NB4 (cell line): Measurements from ENCODE around the gene ZCCHC24.
A peak's percentile ranks its signal among the peaks of the same experiment; 100 is the strongest.

Source experiments
- DNase-seq: peaks from one replicate; pipeline ENCODE4 v3.0.0; 2010; ENCODE audit warnings: low read depth
- H3K4me3 ChIP-seq: one replicate; pipeline ENCODE4 v1.5.1; 2011; ENCODE audit warnings: mild to moderate bottlenecking, low read depth, low read length, moderate library complexity
- MYC ChIP-seq: IDR thresholded peaks from 2 replicates; pipeline ENCODE4 v1.6.1; 2011; ENCODE audit warnings: low read depth, low read length
- POLR2A ChIP-seq: IDR thresholded peaks from 2 replicates; pipeline ENCODE4 v1.6.1; 2011; ENCODE audit warnings: mild to moderate bottlenecking; ENCODE audit not compliant: insufficient read length; ENCODE audit errors: extremely low read depth
- TF ChIP-seq, protein P1 (sequence below): IDR thresholded peaks from 2 replicates; pipeline ENCODE4 v1.6.1; 2011; ENCODE audit warnings: low read depth, low read length
- TF ChIP-seq, protein P2 (sequence below): IDR thresholded peaks from one replicate; pipeline ENCODE4 v1.5.1; 2012; ENCODE audit warnings: low read depth, low read length

The ZCCHC24 gene

DNA sequence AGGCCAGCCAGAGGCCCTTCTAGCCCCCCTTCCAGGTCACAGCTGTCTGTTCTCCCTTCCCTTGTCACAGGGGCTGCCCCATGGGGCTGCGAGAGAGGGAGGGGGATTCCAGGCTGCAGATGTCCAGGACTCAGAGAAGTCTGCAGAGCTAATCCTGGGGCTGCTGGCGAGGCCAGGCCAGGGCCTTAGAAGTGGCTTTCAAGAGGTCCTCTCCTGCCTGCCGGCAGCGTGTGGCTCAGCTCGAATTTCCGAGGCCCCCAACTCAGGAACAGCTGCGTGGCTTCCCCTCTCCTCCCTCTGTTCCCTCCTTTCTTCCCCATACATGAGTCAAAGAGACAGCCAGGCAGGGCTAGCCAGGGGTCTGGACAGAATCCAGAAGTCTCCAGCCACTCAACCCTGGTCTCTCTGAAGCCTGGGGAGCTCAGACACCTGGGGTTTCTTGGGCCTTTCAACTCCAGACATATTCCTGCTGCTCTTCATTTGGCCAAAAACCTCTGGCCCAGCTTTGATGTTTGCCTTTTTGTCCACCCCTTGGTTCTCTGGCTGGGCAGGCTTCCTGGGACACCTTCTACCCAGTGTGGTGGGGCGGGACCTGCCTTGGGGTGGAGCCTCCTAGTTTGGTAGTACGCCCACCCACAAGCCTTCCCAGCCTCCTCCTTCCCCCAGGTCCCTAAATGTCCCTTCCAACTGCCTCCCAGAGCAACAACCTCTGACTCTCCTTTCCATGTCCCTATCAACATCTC is 45.1 kb upstream of the ZCCHC24 start:
- H3K4me3 ChIP-seq, result no peak overlapping the region
- TF ChIP-seq, protein P1, sequence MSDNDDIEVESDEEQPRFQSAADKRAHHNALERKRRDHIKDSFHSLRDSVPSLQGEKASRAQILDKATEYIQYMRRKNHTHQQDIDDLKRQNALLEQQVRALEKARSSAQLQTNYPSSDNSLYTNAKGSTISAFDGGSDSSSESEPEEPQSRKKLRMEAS, result no peak
- TF ChIP-seq POLR2A, result no peak
- DNase-seq, result no peak

DNA sequence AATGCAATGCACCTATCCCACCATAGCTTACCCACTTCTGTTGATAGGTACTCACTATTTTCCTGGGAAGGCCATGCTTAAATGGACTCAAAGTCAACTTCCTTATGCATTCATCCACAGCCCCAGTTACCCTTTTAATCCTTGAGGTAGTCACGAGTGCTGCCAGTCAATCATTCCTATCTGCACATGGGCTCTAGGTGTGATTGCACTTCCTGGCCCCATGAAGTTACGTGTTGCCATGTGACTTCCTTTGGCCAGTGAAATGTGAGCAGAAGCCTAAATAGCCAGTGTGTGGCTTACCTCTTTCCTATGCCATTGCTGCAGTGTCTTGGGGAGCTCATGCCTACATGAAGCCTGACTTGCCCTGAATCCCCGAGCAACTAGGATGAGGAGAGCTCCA is 43.4 kb upstream of the ZCCHC24 start:
- H3K4me3 ChIP-seq, result no peak overlapping the region
- TF ChIP-seq MYC, result no peak
- TF ChIP-seq, protein P2, sequence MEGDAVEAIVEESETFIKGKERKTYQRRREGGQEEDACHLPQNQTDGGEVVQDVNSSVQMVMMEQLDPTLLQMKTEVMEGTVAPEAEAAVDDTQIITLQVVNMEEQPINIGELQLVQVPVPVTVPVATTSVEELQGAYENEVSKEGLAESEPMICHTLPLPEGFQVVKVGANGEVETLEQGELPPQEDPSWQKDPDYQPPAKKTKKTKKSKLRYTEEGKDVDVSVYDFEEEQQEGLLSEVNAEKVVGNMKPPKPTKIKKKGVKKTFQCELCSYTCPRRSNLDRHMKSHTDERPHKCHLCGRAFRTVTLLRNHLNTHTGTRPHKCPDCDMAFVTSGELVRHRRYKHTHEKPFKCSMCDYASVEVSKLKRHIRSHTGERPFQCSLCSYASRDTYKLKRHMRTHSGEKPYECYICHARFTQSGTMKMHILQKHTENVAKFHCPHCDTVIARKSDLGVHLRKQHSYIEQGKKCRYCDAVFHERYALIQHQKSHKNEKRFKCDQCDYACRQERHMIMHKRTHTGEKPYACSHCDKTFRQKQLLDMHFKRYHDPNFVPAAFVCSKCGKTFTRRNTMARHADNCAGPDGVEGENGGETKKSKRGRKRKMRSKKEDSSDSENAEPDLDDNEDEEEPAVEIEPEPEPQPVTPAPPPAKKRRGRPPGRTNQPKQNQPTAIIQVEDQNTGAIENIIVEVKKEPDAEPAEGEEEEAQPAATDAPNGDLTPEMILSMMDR, result no peak
- TF ChIP-seq, protein P1, result peak; percentile 57
- no peak for TF ChIP-seq POLR2A
- no peak for DNase-seq

DNA sequence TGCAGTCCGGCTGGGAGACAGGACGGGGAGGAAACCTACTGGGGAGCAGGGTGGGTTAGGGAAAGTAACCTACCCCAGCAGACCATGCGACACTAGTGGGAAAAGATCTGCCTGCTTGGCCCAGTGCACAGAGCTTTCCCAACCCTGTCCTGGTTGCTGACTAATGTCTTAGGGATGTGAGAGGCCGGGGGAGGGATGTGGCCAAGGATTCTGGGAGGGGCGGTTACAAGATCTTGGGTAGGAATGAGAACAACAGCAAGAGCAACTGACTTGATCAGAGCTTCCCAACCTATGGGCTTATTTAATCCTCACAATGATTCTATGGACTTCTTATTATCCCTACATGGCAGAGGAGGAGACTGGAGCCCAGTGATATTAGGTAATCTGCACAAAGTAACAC is 42.9 kb upstream of the ZCCHC24 start:
- no peak for DNase-seq
- no peak for TF ChIP-seq MYC
- TF ChIP-seq POLR2A, result no peak
- TF ChIP-seq, protein P1, result no peak
- TF ChIP-seq, protein P2, result no peak

DNA sequence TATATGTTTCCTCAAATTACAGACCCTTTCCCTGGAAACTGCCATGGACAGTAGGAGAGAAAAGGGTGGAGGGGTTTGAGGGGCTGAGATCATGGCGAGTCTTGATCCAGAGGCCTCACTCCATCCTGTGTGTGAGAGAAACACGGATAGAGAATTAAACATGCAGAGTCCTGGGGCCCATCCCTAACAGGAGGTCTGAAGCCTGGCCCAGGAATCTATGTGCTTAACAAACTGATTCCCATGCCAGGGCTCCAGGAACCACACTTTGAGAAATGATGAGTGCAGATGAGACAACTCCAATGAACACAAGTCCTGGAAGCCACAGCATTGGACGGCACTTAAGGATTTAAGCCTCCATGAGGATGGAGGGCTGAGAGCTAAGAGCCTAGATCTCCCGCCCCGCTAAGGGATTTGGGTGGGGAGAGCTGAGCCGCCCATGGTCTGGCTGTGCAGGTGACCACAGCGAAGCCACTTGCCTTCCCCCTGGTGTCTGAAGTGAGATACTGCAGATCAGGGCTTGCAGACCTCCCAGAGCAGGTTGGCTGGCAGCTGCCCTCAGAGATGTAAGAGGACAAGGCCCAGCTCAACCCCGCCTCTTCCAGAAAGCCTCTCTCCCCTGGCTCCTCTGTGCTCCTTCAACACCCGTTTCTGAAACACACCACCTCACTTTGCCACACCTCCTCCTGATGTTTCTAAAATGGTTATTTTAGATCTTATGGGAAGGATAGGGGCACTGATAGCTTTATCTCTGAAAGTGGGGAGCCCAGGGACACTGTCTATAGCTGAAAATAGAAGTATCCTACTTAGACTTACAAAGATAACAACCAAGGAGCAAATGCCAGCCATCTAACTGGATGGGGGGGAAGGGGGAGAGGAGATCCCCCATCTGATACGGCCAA is 42.1 kb upstream of the ZCCHC24 start:
- TF ChIP-seq, protein P2, result peak; percentile 85
- TF ChIP-seq, protein P1, result 0 out of 2 replicates have a peak, but pooled peaks have one; percentile 35
- no peak for TF ChIP-seq POLR2A
- no peak for TF ChIP-seq MYC
- peak; percentile 77 for DNase-seq
- H3K4me3 ChIP-seq, result no peak overlapping the region

More for the DNA sequence above, 42.9 kb upstream of the ZCCHC24 start:
- H3K4me3 ChIP-seq, result no peak overlapping the region

DNA sequence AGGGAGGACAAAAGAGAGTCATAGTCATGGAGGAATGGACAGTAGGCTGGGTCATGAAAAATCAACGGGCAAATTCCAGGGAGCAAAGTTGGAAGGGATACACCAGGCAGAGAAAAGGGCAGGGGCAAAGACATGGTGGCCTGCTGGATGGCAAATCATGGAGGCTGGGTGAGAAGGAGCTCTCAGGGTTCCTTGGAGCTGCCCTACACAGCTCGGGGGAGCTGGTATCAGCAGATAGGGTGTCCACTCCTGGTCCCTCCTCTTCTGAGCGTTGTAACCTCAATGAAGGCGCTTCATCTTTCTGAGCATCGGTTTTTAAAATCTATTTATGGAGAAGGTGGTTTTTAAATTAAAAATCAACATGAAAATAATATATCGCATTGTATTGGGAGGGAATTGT is 39.1 kb upstream of the ZCCHC24 start:
- H3K4me3 ChIP-seq, result no peak overlapping the region
- TF ChIP-seq, protein P1, result no peak
- TF ChIP-seq MYC (no peak), POLR2A (no peak)
- TF ChIP-seq, protein P2, result no peak
- DNase-seq, result no peak
